SH-SY5Y (cell line): ENCODE measurements around the gene PET100.

Experiments
- GATA2 ChIP-seq: IDR thresholded peaks from 2 replicates; pipeline ENCODE4 v1.6.1; 2011; ENCODE audit warnings: mild to moderate bottlenecking, low read depth, low read length
- GATA3 ChIP-seq: IDR thresholded peaks from 2 replicates; pipeline ENCODE4 v1.6.1; 2011; ENCODE audit warnings: low read depth, mild to moderate bottlenecking, low read length, moderate library complexity

PET100 gene

DNA sequence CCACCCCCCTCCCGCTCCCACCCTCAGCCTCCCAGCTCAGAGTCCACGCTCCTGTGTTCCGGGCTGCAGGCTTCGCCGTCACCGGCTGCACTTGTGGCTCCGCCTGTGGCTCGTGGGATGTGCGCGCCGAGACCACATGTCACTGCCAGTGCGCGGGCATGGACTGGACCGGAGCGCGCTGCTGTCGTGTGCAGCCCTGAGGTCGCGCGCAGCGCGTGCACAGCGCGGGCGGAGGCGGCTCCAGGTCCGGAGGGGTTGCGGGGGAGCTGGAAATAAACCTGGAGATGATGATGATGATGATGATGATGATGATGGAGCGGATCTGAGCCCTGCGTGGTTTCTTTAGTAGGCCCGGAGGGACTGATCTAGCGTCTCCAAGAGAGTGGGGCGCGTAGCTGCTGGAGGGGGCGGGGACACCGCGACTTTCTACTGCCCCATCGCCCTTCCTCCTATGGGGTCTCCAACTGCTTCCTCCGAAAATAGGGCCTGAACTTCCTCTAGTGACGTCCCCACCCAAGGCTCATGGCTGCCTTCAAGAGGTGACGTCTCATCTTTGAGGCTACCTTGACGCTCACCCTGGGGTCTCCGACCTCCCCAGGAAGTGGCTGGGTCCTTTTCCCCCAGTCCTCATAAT lies 40.7 kb downstream of the PET100 start:
- no peak for TF ChIP-seq GATA3
- no peak for TF ChIP-seq GATA2

GRCh38 chr19:7670790-7671189 lies 41.2 kb downstream of the PET100 start:
- no peak for TF ChIP-seq GATA3
- TF ChIP-seq GATA2, result no peak

GRCh38 chr19:7672522-7672921 lies 42.9 kb downstream of the PET100 start:
- no peak for TF ChIP-seq GATA2
- no peak for TF ChIP-seq GATA3

- TF ChIP-seq GATA3, result no peak
- no peak for TF ChIP-seq GATA2
Measured at GRCh38 chr19:7674010-7675005, 44.7 kb downstream of the PET100 start.

- TF ChIP-seq GATA3 (no peak), GATA2 (no peak)
Measured at GRCh38 chr19:7676376-7676775, 46.8 kb downstream of the PET100 start.

DNA sequence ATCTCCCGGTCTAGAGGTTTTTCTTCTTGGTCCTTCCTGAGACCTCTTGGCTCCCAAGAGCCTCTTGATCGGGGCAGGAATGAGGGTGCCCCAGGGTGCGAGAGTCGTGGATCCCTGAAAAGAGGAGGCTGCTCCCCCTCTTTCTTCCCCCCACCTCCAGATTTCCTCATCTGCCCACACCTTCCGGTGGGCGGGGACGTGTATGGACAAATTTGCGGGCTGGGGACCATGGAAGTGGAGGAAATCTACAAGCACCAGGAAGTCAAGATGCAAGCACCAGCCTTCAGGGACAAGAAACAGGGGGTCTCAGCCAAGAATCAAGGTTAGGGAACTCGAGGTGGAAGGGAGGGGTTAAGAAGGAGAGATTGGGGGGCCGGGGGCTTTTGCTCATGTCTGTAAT lies 47.3 kb downstream of the PET100 start, which contains the start of gene MCEMP1:
MCEMP1 (plus strand) TSS at position 237 of the 400 bp plus-strand sequence; CDS start at position 268, 31 bp downstream.
- TF ChIP-seq GATA3 (no peak), GATA2 (no peak)

DNA sequence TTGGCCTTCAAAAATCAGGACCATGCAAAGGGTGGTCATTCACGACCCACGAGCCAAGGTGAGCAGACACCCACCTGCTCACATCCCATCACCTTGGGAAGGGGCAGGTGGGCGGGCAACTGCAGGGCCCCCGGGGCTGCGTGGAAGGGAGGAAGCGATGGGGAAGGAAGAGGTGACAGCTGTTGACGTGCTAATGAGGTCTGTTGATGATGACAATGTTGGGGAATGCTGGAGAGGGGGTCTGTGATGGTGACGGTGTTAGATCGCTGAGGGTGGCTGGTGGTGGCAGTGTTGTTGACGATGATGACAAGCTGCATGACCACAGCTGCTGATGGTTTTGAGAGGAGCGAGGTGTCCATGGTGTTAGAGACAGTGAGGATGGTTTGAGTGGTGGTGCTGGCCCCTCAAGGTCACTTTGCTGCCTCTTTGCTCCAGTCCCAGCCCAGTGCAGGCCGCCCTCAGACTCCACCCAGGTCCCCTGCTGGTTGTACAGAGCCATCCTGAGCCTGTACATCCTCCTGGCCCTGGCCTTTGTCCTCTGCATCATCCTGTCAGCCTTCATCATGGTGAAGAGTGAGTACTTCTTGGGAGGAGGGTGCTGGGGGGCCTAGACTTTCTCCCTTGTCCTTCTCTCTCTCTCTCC lies 48.2 kb downstream of the PET100 start:
- TF ChIP-seq GATA2 (no peak), GATA3 (no peak)

- TF ChIP-seq GATA2, result no peak
- TF ChIP-seq GATA3, result no peak
Measured at GRCh38 chr19:7678971-7679751, 49.6 kb downstream of the PET100 start.

- TF ChIP-seq GATA3, result no peak
- no peak for TF ChIP-seq GATA2
Measured at GRCh38 chr19:7679771-7680605, 50.4 kb downstream of the PET100 start.

DNA sequence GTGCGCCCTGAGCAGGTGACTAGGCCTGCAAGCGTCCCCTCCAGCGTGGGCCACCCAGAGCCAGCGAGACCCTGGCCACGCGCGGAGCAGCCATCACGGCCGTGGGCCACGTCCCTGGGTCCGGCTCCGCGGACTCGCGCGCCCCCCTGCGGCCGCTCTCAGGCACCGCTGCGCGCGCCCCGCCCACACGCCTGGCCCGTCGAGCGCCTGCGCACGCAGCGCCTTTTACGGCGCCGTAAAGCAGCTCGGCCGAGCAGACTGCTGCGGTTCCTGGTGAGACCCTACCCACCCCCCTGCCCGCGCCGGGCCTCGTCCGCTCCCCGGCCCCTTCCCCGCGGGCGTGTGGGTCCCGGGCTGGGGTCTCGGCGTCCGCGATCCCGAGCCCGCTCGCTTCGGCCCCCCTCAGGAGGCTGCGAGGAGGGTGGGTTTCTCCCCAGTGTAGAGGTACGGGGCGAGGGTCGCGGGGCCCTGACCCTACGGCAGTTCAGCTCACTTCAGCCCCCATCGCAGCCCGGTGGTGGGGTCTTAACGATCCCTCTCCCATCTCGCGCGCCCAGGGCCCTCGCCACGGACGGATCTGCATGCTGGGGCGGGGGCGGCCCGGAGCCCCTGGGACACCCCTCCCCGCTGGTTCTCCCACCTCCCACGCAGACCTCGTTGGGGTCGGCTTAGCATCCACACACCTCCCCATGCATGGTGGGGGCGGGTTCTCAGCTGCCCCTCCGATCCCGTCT lies 51.2 kb downstream of the PET100 start, which contains the start of gene TRAPPC5:
TRAPPC5 (plus strand) TSS at position 228 of the 734 bp plus-strand sequence. CDS start 1,421 bp downstream, outside the sequence.
- TF ChIP-seq GATA3 (no peak), GATA2 (no peak)
